Mesenchymal stem cell (in vitro differentiated cells and primary cell): ENCODE measurements around the gene SRSF10.

Source experiments
- DNase-seq: peaks from one replicate; pipeline ENCODE4 v3.0.0-alpha.2; 2013
- H2AFZ ChIP-seq: one replicate; pipeline ENCODE4 v1.6.1; 2013; ENCODE audit warnings: low read depth, mild to moderate bottlenecking, control low read depth, inconsistent platforms, low read length, moderate library complexity
- H2AK5ac ChIP-seq: 2 replicates; pipeline ENCODE4 v1.6.1; 2013; ENCODE audit warnings: low read length, moderate library complexity, mild to moderate bottlenecking, inconsistent platforms; ENCODE audit not compliant: severe bottlenecking
- H2BK120ac ChIP-seq: one replicate; pipeline ENCODE4 v1.6.1; 2013; ENCODE audit warnings: low read depth, mild to moderate bottlenecking, inconsistent platforms, low read length, moderate library complexity
- H2BK12ac ChIP-seq, 2 experiments: one replicate each; pipeline ENCODE4 v1.6.1; 2013; ENCODE audit warnings: inconsistent platforms in 2 of 2, low read length in 2 of 2, mild to moderate bottlenecking in 2 of 2, moderate library complexity in 2 of 2, control low read depth in 1 of 2
- H2BK15ac ChIP-seq: one replicate; pipeline ENCODE4 v1.6.1; 2013; ENCODE audit warnings: mild to moderate bottlenecking, low read depth, inconsistent platforms; ENCODE audit not compliant: poor library complexity, severe bottlenecking
- H2BK5ac ChIP-seq: 2 replicates; pipeline ENCODE4 v1.6.1; 2013; ENCODE audit warnings: low read depth, mild to moderate bottlenecking, low read length, control low read depth, inconsistent platforms; ENCODE audit not compliant: poor library complexity, severe bottlenecking
- H3K14ac ChIP-seq, 2 experiments: one replicate each; pipeline ENCODE4 v1.6.1; 2013; ENCODE audit warnings: inconsistent platforms in 2 of 2, low read length in 2 of 2, control low read depth in 1 of 2, mild to moderate bottlenecking in 1 of 2, moderate library complexity in 1 of 2
- H3K18ac ChIP-seq, 2 experiments: one replicate each; pipeline ENCODE4 v1.6.1; 2013; ENCODE audit warnings: inconsistent platforms in 2 of 2, low read length in 2 of 2, control low read depth in 1 of 2, low read depth in 1 of 2, mild to moderate bottlenecking in 1 of 2
- H3K23ac ChIP-seq, 2 experiments: one replicate each; pipeline ENCODE4 v1.6.1; 2013; ENCODE audit warnings: inconsistent platforms in 2 of 2, low read length in 2 of 2, mild to moderate bottlenecking in 2 of 2, moderate library complexity in 2 of 2, control low read depth in 1 of 2
- H3K27ac ChIP-seq: 2 replicates; pipeline ENCODE4 v1.5.1; 2013; ENCODE audit warnings: mild to moderate bottlenecking, moderate library complexity, low read length, control low read depth, inconsistent platforms; ENCODE audit not compliant: poor library complexity, severe bottlenecking
- H3K27me3 ChIP-seq, 2 experiments: 2 replicates each; pipeline versions ENCODE4 v1.6.1 to v1.7.0; 2013; ENCODE audit warnings: low read length in 2 of 2, mild to moderate bottlenecking in 2 of 2, moderate library complexity in 2 of 2, control low read depth in 1 of 2, inconsistent platforms in 1 of 2; ENCODE audit not compliant: control insufficient read depth in 1 of 2, insufficient read depth in 1 of 2
- H3K36me3 ChIP-seq, 2 experiments: 2 replicates each; pipeline versions ENCODE4 v1.6.1 to v1.7.0; 2013; ENCODE audit warnings: low read length in 2 of 2, control low read depth in 1 of 2, inconsistent platforms in 1 of 2, low read depth in 1 of 2, mild to moderate bottlenecking in 1 of 2; ENCODE audit not compliant: insufficient read depth in 2 of 2, control insufficient read depth in 1 of 2
- H3K4ac ChIP-seq, 2 experiments: one replicate each; pipeline ENCODE4 v1.6.1; 2013; ENCODE audit warnings: inconsistent platforms in 2 of 2, low read length in 2 of 2, mild to moderate bottlenecking in 2 of 2, moderate library complexity in 2 of 2, control low read depth in 1 of 2, low read depth in 1 of 2
- H3K4me1 ChIP-seq: 2 replicates; pipeline ENCODE4 v1.6.1; 2013; ENCODE audit warnings: low read depth, low read length, control low read depth; ENCODE audit not compliant: control insufficient read depth, insufficient read depth
- H3K4me2 ChIP-seq: 2 replicates; pipeline ENCODE4 v1.6.1; 2013; ENCODE audit warnings: low read length, mild to moderate bottlenecking, inconsistent platforms; ENCODE audit not compliant: poor library complexity, severe bottlenecking
- H3K4me3 ChIP-seq, 2 experiments: 2 replicates each; pipeline versions ENCODE4 v1.5.1 to v1.7.0; 2013; ENCODE audit warnings: low read length in 2 of 2, mild to moderate bottlenecking in 2 of 2, control low read depth in 1 of 2, low read depth in 1 of 2; ENCODE audit not compliant: insufficient read depth in 1 of 2
- H3K79me1 ChIP-seq: replicated peaks from 2 replicates; pipeline ENCODE4 v1.6.1; 2013; ENCODE audit warnings: mild to moderate bottlenecking, control low read depth, low read length, inconsistent platforms; ENCODE audit not compliant: poor library complexity, severe bottlenecking
- H3K9ac ChIP-seq: 2 replicates; pipeline ENCODE4 v1.7.0; 2013; ENCODE audit warnings: mild to moderate bottlenecking, low read length, moderate library complexity
- H3K9me3 ChIP-seq: 2 replicates; pipeline ENCODE4 v1.7.0; 2013; ENCODE audit warnings: mild to moderate bottlenecking, low read length; ENCODE audit not compliant: control insufficient read depth
- H4K8ac ChIP-seq: one replicate; pipeline ENCODE4 v1.6.1; 2013; ENCODE audit warnings: inconsistent platforms, mild to moderate bottlenecking, low read length, moderate library complexity
- H4K91ac ChIP-seq: one replicate; pipeline ENCODE4 v1.6.1; 2013; ENCODE audit warnings: mild to moderate bottlenecking, low read length, inconsistent platforms
- WGBS: methylation state at CpG from one replicate; pipeline ENCODE4 v1.1.7; 2013; ENCODE audit warnings: mixed read lengths; 5-methylcytosine and 5-hydroxymethylcytosine counted together

The SRSF10 gene

DNA sequence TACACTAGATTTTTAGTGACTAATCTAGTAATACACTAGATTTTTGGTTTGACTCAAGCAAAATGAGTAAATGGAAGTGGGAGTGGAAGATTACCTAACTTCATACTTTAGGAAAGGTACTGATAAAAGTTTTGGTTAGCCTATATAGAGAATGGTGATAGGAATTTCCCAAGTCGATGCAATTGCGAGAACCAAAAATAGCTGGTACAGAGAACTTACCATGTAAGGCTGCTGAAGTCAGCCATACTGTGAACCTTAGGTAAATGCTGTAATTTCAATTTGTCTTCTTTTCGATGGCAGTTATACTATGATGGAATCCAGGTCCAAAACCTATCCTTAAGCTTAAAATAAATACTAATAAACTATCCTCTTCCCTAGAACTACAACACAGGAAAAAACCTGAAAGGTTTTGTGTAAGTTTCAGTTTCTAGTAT lies 15.9 kb downstream of the SRSF10 start:
- Histone ChIP-seq H3K9me3 (no peaks in the 10 kb centered on the region), H3K18ac (no peak overlapping the region), H3K27me3 (no peaks in the 10 kb centered on the region), H3K36me3 (peaks cover 0 to 77% of the 10 kb centered on the region in 2 experiments), H2AFZ (no peak overlapping the region), H4K91ac (no peak overlapping the region), H2AK5ac (no peak overlapping the region), H2BK120ac (no peak overlapping the region), H4K8ac (no peak overlapping the region), H3K4me2 (no peak overlapping the region), H2BK12ac (no peak overlapping the region), H3K4me3 (no peak overlapping the region), H3K9ac (peak overlapping the region; percentile 48), H3K14ac (no peak overlapping the region), H3K4me1 (no peaks in the 10 kb centered on the region), H3K27ac (no peak overlapping the region), H2BK5ac (no peak overlapping the region), H2BK15ac (no peak overlapping the region), H3K23ac (no peak overlapping the region), H3K79me1 (no peaks in the 10 kb centered on the region), H3K4ac (no peak overlapping the region)
- DNase-seq = peak; percentile 33
- 93% methylated on average over 2 of the region's 3 CpGs for WGBS

DNA sequence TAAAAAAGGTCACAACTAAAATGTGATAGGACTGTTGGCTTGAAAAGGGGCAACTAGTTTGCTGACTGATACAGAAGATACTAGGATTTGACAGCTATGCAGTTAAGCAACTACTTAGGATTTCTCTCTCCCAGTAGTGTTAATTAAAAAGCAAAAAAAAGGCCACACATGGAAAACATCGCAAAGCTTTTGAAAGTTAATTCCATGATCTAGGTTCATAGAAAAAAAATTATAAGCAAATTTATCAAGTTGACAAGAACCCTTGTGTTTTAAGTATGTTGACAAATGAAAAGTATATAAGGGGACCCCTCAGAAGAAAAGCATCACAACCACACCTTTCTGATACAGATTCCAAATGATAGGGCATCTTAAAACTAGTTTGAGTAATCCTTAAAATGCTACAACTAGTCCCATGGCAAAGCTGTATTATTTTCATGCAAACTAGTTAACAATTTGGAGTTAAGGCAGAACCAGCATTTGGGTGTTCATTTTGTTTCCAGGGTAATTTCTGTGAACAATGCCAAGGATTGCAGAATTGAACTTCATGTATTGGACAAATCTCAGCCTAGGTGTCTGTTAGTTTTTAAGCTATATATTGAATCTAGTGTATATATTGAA lies 16.4 kb downstream of the SRSF10 start:
- Histone ChIP-seq H3K14ac (no peak overlapping the region), H3K9me3 (no peaks in the 10 kb centered on the region), H3K23ac (no peak overlapping the region), H3K4me2 (no peak overlapping the region), H4K91ac (no peak overlapping the region), H2BK5ac (no peak overlapping the region), H3K27me3 (no peaks in the 10 kb centered on the region), H4K8ac (no peak overlapping the region), H3K27ac (peak overlapping the region; percentile 32), H3K79me1 (no peaks in the 10 kb centered on the region), H3K9ac (peak overlapping the region; percentile 48), H2AK5ac (no peak overlapping the region), H2BK15ac (no peak overlapping the region), H2BK12ac (no peak overlapping the region), H2AFZ (no peak overlapping the region), H3K4me1 (peaks cover 2% of the 10 kb centered on the region), H3K18ac (no peak overlapping the region), H3K4ac (no peak overlapping the region), H2BK120ac (no peak overlapping the region), H3K36me3 (peaks cover 0 to 72% of the 10 kb centered on the region in 2 experiments), H3K4me3 (no peak overlapping the region)
- WGBS = no CpG with 5 or more reads among the region's 1 CpG
- no peak for DNase-seq

DNA sequence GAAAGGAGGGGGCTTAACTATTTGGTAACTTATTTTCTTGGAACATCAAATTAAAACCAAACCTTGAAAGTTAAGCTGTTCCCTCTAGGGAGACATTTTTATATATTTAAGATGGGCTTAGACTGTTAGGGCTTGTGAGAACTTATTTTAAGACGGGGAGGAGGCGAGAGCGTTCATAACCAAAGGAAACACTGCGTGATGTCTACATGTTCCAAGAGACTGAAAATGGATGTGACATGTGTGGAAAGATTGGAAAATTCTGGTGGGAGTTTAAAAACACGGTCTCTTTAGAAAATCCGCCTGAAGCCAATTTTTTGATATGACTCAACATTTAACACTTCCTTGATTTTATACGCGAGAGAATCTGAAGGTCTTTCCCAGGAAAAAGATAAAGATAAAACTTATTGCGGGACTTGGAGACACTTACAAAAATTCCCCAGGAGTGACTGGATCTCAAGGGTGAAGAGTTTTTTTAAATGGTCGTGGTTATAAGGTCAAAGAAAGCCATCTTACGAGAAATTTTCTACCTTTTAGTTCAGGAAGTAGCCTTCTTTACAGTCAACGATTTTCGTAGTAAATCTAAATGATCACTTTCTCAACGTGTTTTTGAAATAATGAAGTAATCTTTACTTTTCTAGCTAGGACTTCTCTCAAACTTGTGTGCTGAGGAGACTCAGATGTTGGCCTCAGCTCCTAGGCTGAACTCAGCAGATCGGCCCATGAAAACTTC lies 19.7 kb downstream of the SRSF10 start:
- no peak overlapping the region for H3K18ac ChIP-seq
- no peak overlapping the region for H3K4ac ChIP-seq
- peak overlapping the region; percentile 100 for H3K9ac ChIP-seq
- no peak overlapping the region for H3K23ac ChIP-seq
- WGBS = under 1% methylated on average over 9 of the region's 15 CpGs
- no peak overlapping the region for H2BK12ac ChIP-seq
- no peak overlapping the region for H2BK120ac ChIP-seq
- H3K27me3 ChIP-seq = no peaks in the 10 kb centered on the region
- no peaks in the 10 kb centered on the region for H3K79me1 ChIP-seq
- peaks cover 5% of the 10 kb centered on the region for H3K4me1 ChIP-seq
- H3K27ac ChIP-seq = peak overlapping the region; percentile 99
- no peak overlapping the region for H2AFZ ChIP-seq
- peak overlapping the region; percentile 99 for H2BK5ac ChIP-seq
- H2BK15ac ChIP-seq = no peak overlapping the region
- peaks cover 0 to 39% of the 10 kb centered on the region in 2 experiments for H3K36me3 ChIP-seq
- H4K8ac ChIP-seq = no peak overlapping the region
- no peak overlapping the region for H2AK5ac ChIP-seq
- H3K14ac ChIP-seq = no peak overlapping the region
- H3K4me3 ChIP-seq = peak overlapping the region in 1 of 2 experiments; percentile 95
- no peaks in the 10 kb centered on the region for H3K9me3 ChIP-seq
- peak overlapping the region; percentile 37 for H3K4me2 ChIP-seq
- peak; percentile 65 for DNase-seq
- no peak overlapping the region for H4K91ac ChIP-seq
